Keratinocyte (primary cell): Measurements from ENCODE around the gene DAPK1. TPM values are rescaled to one million over a fixed set of nuclear protein-coding genes. Genes with fewer than 3 reads are reported as not detected.

ENCODE experiments used
- DNase-seq: peaks from one replicate; pipeline ENCODE4 v3.0.0-alpha.2; 2011; ENCODE audit warnings: low read depth, missing footprints, low spot score
- FAIRE-seq: peaks from 2 replicates; lab custom pipeline; 2011; peaks lifted over from hg19 to GRCh38; lab: Jason Lieb, UNC
- H2AFZ ChIP-seq: 2 replicates; pipeline ENCODE4 v1.6.0; 2012; ENCODE audit warnings: low read length, control low read depth, inconsistent platforms; ENCODE audit not compliant: control insufficient read depth
- H3K27ac ChIP-seq: 2 replicates; pipeline ENCODE4 v1.5.1; 2011; ENCODE audit warnings: low read length; ENCODE audit not compliant: control insufficient read depth, insufficient read depth
- H3K27me3 ChIP-seq: 3 replicates; pipeline ENCODE4 v1.6.0; 2011; ENCODE audit warnings: low read length; ENCODE audit not compliant: control insufficient read depth, insufficient read depth; ENCODE audit errors: extremely low read depth
- H3K36me3 ChIP-seq, 2 experiments: 2 replicates in 1 of 2; 3 replicates in 1 of 2; pipeline ENCODE4 v1.5.1; 2011; ENCODE audit warnings: low read length in 2 of 2, mild to moderate bottlenecking in 1 of 2; ENCODE audit not compliant: control insufficient read depth in 2 of 2, insufficient read depth in 2 of 2; ENCODE audit errors: extremely low read depth in 1 of 2
- H3K4me1 ChIP-seq: 3 replicates; pipeline ENCODE4 v1.5.1; 2011; ENCODE audit warnings: low read length; ENCODE audit not compliant: control insufficient read depth, insufficient read depth; ENCODE audit errors: extremely low read depth
- H3K4me2 ChIP-seq: 3 replicates; pipeline ENCODE4 v1.6.0; 2011; ENCODE audit warnings: low read depth, low read length; ENCODE audit not compliant: control insufficient read depth, insufficient read depth; ENCODE audit errors: extremely low read depth
- H3K4me3 ChIP-seq, 3 experiments: fragments of 200-600 bp in 1 of 3; sonication (generic) in 1 of 3; 2 replicates in 2 of 3; 3 replicates in 1 of 3; pipeline ENCODE4 v1.5.1; 2011 to 2016; ENCODE audit warnings: low read length in 3 of 3, mild to moderate bottlenecking in 3 of 3, control low read depth in 2 of 3, inconsistent platforms in 1 of 3, low read depth in 1 of 3, mixed read lengths in 1 of 3, mixed run types in 1 of 3, moderate library complexity in 1 of 3; ENCODE audit not compliant: control insufficient read depth in 2 of 3, insufficient read depth in 2 of 3; ENCODE audit errors: extremely low read depth in 1 of 3
- H3K79me2 ChIP-seq: 2 replicates; pipeline ENCODE4 v1.6.0; 2012; ENCODE audit warnings: low read length; ENCODE audit not compliant: control insufficient read depth, insufficient read depth
- H3K9ac ChIP-seq: 3 replicates; pipeline ENCODE4 v1.6.0; 2011; ENCODE audit warnings: low read length; ENCODE audit not compliant: control insufficient read depth, insufficient read depth; ENCODE audit errors: extremely low read depth
- H3K9me1 ChIP-seq: 3 replicates; pipeline ENCODE4 v1.6.0; 2011; ENCODE audit warnings: low read length; ENCODE audit not compliant: control insufficient read depth, insufficient read depth; ENCODE audit errors: extremely low read depth
- H3K9me3 ChIP-seq: 2 replicates; pipeline ENCODE4 v1.5.1; 2012; ENCODE audit warnings: low read depth, low read length; ENCODE audit not compliant: control insufficient read depth
- H4K20me1 ChIP-seq: 3 replicates; pipeline ENCODE4 v1.6.0; 2011; ENCODE audit warnings: low read length; ENCODE audit not compliant: control insufficient read depth, insufficient read depth; ENCODE audit errors: extremely low read depth
- EZH2 ChIP-seq: IDR thresholded peaks from one replicate; pipeline ENCODE4 v1.6.1; 2012; ENCODE audit warnings: inconsistent platforms, mild to moderate bottlenecking, low read length, moderate library complexity
- dilution Hi-C: fragments of 300-500 bp; cut with MboI; formaldehyde crosslinking; loops from one replicate; pipeline ENCODE4 v1.7.0; 2020; ENCODE audit warnings: low sequenced_read_pairs; ENCODE audit not compliant: extremely low pct_ligation_motif_present
- polyA plus RNA-seq, 5 experiments: library from polyadenylated mRNA; depleted of rRNA in 3 of 5; stranded (reverse) in 3 of 5; stranded (forward) in 1 of 5; unstranded in 1 of 5; fragments of >200 nt; gene quantifications; 1 replicate in 1 of 5; 2 replicates in 3 of 5; 3 replicates in 1 of 5; pipeline versions ENCODE4 v1.2.1 to v1.2.3, GENCODE V29; 2011 to 2012; ENCODE audit warnings: missing spikeins in 2 of 5, low read depth in 1 of 5, low replicate concordance in 1 of 5
- TF ChIP-seq, protein P1 (sequence below), 3 experiments: IDR thresholded peaks in 1 of 3; conservative IDR thresholded peaks in 1 of 3; optimal IDR thresholded peaks in 1 of 3; 2 replicates in 2 of 3; 3 replicates in 1 of 3; pipeline versions ENCODE3 to v1.5.1; 2011; ENCODE audit warnings: low read length in 3 of 3, mild to moderate bottlenecking in 3 of 3, moderate library complexity in 2 of 3, control low read depth in 1 of 3, inconsistent platforms in 1 of 3; ENCODE audit not compliant: insufficient read depth in 2 of 3; ENCODE audit errors: extremely low read depth in 1 of 3

The DAPK1 gene
- polyA plus RNA-seq, 1 donor (not counting 4 experiments of a cell fraction or from before 2014, with no cell fraction given), result 2.8 TPM

DNA sequence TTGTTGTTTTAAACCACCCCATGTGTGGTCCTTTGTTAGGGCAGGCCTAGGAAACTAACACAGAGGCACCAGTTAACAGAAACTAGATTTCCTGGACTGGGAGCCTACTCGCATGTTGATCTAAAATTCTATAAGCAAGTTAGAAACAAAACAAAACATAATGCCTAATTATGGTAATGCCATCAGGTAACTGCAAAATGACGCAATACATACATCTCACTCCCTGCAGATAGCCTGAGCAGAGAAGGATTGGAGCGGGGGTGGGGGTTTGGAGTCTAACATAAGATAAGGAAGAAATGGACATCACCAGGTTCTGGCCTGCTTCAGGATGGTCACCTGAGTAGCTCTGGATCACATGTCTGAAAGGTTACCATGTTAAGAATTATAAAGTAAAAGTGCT lies 114.9 kb downstream of the DAPK1 start:
- Histone ChIP-seq H3K36me3 (no peaks in the 10 kb centered on the region), H4K20me1 (no peaks in the 10 kb centered on the region), H3K79me2 (no peaks in the 10 kb centered on the region), H3K4me3 (no peak overlapping the region), H3K9me1 (no peaks in the 10 kb centered on the region), H3K9ac (no peak overlapping the region), H2AFZ (no peak overlapping the region), H3K27ac (no peak overlapping the region), H3K4me2 (no peak overlapping the region), H3K4me1 (peaks cover 3% of the 10 kb centered on the region), H3K27me3 (no peaks in the 10 kb centered on the region), H3K9me3 (no peaks in the 10 kb centered on the region)
- FAIRE-seq, result no peak
- TF ChIP-seq, protein P1, sequence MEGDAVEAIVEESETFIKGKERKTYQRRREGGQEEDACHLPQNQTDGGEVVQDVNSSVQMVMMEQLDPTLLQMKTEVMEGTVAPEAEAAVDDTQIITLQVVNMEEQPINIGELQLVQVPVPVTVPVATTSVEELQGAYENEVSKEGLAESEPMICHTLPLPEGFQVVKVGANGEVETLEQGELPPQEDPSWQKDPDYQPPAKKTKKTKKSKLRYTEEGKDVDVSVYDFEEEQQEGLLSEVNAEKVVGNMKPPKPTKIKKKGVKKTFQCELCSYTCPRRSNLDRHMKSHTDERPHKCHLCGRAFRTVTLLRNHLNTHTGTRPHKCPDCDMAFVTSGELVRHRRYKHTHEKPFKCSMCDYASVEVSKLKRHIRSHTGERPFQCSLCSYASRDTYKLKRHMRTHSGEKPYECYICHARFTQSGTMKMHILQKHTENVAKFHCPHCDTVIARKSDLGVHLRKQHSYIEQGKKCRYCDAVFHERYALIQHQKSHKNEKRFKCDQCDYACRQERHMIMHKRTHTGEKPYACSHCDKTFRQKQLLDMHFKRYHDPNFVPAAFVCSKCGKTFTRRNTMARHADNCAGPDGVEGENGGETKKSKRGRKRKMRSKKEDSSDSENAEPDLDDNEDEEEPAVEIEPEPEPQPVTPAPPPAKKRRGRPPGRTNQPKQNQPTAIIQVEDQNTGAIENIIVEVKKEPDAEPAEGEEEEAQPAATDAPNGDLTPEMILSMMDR (optimal IDR thresholded peaks at IDR 0.05 in 1 of 3, IDR thresholded peaks at IDR 0.05 in 1 of 3, conservative IDR thresholded peaks at IDR 0.05 in 1 of 3; ENCODE audit: extremely low read depth in 1 of 3, insufficient read depth in 2 of 3, low read length in 3 of 3), result no peak
- no peak for TF ChIP-seq EZH2
- dilution Hi-C loops, result no loop called here
- DNase-seq, result no peak

DNA sequence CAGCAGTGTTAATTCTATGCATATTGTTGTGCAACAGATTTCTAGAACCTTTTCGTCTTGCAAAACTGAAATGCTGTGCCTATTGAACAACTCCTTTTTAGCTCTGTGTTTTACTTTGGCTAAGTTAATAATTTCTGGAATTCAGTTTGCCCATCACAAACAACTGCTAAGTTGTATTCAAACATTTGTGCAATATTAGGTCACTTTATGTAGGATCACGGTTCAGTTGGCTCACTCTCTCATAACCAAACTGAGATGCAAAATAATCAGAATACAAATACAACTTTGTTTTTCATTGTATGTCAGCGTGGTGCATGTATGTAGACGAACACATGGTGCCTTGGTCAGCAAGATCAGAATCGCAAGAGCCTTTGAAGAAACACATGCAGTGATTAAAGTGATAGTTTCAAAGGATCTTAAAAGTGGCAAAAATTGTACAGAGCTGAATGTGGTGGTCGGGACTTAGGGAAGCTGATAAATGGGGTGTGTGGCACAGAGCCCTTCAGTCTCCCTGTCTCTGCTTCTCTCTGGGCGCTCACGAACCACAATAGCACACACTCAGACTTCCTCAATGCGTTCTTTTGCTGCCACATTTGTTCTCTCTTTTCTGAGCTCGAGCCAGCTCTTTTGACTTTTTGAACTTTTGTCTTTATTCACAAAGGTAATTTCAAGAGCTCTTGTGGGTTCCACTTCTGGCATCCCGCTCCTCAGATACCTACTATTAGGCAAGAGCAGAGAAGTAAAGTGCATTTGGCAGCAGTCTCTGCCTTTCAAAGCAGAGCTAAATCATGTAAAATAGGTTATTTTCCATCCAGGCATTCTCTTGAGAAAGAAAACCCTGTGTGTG lies 115.8 kb downstream of the DAPK1 start:
- no peak overlapping the region for H3K9ac ChIP-seq
- H2AFZ ChIP-seq, result no peak overlapping the region
- no peaks in the 10 kb centered on the region for H3K79me2 ChIP-seq
- DNase-seq (no peak), FAIRE-seq (no peak)
- H4K20me1 ChIP-seq, result no peaks in the 10 kb centered on the region
- TF ChIP-seq, protein P1 (optimal IDR thresholded peaks at IDR 0.05 in 1 of 3, IDR thresholded peaks at IDR 0.05 in 1 of 3, conservative IDR thresholded peaks at IDR 0.05 in 1 of 3; ENCODE audit: extremely low read depth in 1 of 3, insufficient read depth in 2 of 3, low read length in 3 of 3), result no peak
- TF ChIP-seq EZH2, result no peak
- H3K4me2 ChIP-seq, result no peak overlapping the region
- H3K27me3 ChIP-seq, result no peaks in the 10 kb centered on the region
- dilution Hi-C loops, result no loop called here
- H3K9me1 ChIP-seq, result no peaks in the 10 kb centered on the region
- H3K4me1 ChIP-seq, result peaks cover 3% of the 10 kb centered on the region
- no peaks in the 10 kb centered on the region for H3K36me3 ChIP-seq
- no peak overlapping the region for H3K4me3 ChIP-seq
- no peaks in the 10 kb centered on the region for H3K9me3 ChIP-seq
- H3K27ac ChIP-seq, result no peak overlapping the region
